H54 (cell line): Measurements from ENCODE around the gene AAK1.
"Not testable (repeated sequence)": the region's sequence is repeated elsewhere in the genome, so short reads cannot be mapped to it uniquely, and the experiment has no call there.

Experiments used
- DNase-seq: peaks from one replicate; pipeline ENCODE4 v3.0.0; 2011; ENCODE audit warnings: low spot score, mixed read lengths; ENCODE audit not compliant: insufficient read length
- FAIRE-seq: peaks from 3 replicates; lab custom pipeline; 2011; peaks lifted over from hg19 to GRCh38; lab: Jason Lieb, UNC
- POLR2A ChIP-seq: IDR thresholded peaks from 2 replicates; pipeline ENCODE4 v1.6.1; 2011; ENCODE audit warnings: low read depth, mild to moderate bottlenecking, low read length

Gene AAK1

GRCh38 chr2:69556008-69556407 lies 87.5 kb downstream of the AAK1 start:
- no peak for FAIRE-seq
- no peak for DNase-seq
- TF ChIP-seq POLR2A, result no peak

GRCh38 chr2:69554981-69555380 lies 88.6 kb downstream of the AAK1 start:
- no peak for TF ChIP-seq POLR2A
- FAIRE-seq (no peak), DNase-seq (no peak)

GRCh38 chr2:69554568-69554967 lies 89.0 kb downstream of the AAK1 start:
- FAIRE-seq (no peak), DNase-seq (no peak)
- TF ChIP-seq POLR2A, result no peak

- no peak for TF ChIP-seq POLR2A
- DNase-seq (no peak), FAIRE-seq (no peak)
These were observed 89.5 kb downstream of the AAK1 start for GRCh38 chr2:69553991-69554390.

- DNase-seq, FAIRE-seq: not testable (repeated sequence)
These were observed 93.0 kb downstream of the AAK1 start for GRCh38 chr2:69550511-69550910.

GRCh38 chr2:69549421-69549820 lies 94.1 kb downstream of the AAK1 start:
- peak; percentile 53 for FAIRE-seq
- no peak for TF ChIP-seq POLR2A

GRCh38 chr2:69547984-69548715 lies 95.4 kb downstream of the AAK1 start:
- DNase-seq (no peak), FAIRE-seq (no peak)
- TF ChIP-seq POLR2A, result no peak

More at GRCh38 chr2:69549421-69549820, 94.1 kb downstream of the AAK1 start:
- no peak for DNase-seq

GRCh38 chr2:69546646-69547045 lies 96.9 kb downstream of the AAK1 start:
- no peak for TF ChIP-seq POLR2A
- DNase-seq (no peak), FAIRE-seq (no peak)

- no peak for TF ChIP-seq POLR2A
- DNase-seq, result no peak
- no peak for FAIRE-seq
These were observed 98.0 kb downstream of the AAK1 start for GRCh38 chr2:69545477-69545932.

- DNase-seq, result no peak
- no peak for TF ChIP-seq POLR2A
- no peak for FAIRE-seq
These were observed 98.6 kb downstream of the AAK1 start for GRCh38 chr2:69544951-69545350.

- FAIRE-seq, result no peak
- TF ChIP-seq POLR2A, result no peak
- DNase-seq, result no peak
These were observed 104.0 kb downstream of the AAK1 start for GRCh38 chr2:69539549-69539908.

GRCh38 chr2:69538872-69539548 lies 104.5 kb downstream of the AAK1 start:
- TF ChIP-seq POLR2A, result no peak
- FAIRE-seq (peak; percentile 87), DNase-seq (peak; percentile 35)

- no peak for TF ChIP-seq POLR2A
- DNase-seq (no peak), FAIRE-seq (no peak)
These were observed 105.3 kb downstream of the AAK1 start for GRCh38 chr2:69538249-69538648.

- FAIRE-seq (no peak), DNase-seq (no peak)
- TF ChIP-seq POLR2A, result no peak
These were observed 107.7 kb downstream of the AAK1 start for GRCh38 chr2:69535817-69536241.

GRCh38 chr2:69531186-69531585 lies 112.4 kb downstream of the AAK1 start:
- FAIRE-seq, result no peak
- no peak for TF ChIP-seq POLR2A
- no peak for DNase-seq
